ENCODE data around the gene CLPSL1.
"Not testable (repeated sequence)": the region's sequence is repeated elsewhere in the genome, so short reads cannot be mapped to it uniquely, and the experiment has no call there.

The CLPSL1 gene, protein sequence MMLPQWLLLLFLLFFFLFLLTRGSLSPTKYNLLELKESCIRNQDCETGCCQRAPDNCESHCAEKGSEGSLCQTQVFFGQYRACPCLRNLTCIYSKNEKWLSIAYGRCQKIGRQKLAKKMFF

DNA sequence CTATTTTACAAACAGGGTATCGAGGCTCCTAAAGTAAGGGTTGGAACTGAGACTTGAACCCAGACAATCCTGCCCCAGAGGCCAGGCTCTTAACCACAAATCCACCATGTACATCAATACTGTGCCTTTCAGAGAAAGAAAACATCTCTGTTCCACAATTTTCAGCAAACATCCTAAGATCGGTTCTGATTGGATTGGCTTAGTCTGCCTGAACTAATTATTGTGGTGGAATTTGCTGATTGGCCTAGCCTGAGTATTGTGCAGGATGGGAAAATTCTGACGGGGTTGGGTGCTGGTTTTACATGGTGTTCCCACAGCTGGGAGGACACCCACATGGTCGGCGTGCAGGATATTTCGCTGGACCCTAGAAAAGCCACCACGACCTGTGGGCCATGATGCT is at the start of gene CLPSL1:
Gene CLPSL1 (plus strand): TSS at position 301 of the 400 bp plus-strand sequence. CDS start 92 bp downstream, at position 393.
- DNase-seq = no peak

DNA sequence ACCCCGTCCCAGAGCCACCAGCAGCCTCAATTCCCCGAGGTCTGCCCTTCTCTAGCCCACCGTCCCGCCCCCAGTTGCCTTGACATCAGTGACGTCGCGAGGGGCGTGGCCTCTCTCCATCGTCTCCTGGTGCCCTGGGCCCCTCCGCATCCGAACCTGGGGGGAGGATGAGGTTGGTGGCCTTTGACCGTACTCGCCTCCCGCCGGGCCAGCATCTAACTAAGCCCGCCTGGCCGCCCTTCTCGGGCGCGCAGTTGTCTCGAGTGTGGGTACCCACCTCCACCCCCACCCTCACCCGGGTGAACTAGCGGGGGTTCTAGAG is 49.4 kb upstream of the CLPSL1 start:
- DNase-seq = peak; percentile 92 to 93

DNA sequence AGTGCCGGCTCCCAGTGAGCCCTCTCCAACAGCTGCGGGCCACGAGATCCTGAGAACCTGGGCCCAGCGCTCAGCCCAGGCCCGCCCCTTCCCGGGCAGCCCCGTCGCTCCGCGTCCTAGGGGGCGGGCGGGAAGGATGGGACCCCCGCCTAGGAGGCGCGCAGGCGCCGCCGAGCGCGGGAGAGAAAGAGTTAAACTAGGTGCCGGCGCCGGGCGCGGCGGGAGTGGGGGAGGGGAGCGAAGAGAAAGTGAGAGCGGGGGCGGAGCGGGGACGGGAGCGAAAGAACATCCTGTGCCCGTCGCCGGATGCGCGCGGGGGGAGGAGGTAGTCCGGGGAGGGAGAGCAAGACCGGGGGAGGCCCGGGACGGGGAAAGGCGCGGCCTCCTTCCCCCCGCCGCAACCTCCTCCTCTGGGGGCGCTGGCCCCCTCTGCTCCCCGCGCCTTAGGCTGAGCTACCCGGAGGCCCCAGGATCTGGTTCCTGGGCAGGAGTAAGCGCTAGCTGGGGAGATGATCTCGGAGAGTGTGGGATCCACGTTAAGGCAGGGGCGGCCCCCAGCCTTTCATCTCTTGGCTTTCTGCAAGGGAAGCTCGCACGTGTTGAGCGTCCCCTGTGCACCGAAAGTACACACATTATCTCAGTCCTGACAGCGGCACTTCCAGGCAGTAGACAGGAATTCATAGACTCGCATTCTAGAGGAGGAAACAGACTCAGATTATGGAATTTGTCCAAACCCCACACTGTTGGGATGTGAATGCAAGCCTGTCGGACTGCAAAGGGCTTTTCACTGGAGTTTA is 48.9 kb upstream of the CLPSL1 start:
- peak; percentile 91 to 93 for DNase-seq

DNA sequence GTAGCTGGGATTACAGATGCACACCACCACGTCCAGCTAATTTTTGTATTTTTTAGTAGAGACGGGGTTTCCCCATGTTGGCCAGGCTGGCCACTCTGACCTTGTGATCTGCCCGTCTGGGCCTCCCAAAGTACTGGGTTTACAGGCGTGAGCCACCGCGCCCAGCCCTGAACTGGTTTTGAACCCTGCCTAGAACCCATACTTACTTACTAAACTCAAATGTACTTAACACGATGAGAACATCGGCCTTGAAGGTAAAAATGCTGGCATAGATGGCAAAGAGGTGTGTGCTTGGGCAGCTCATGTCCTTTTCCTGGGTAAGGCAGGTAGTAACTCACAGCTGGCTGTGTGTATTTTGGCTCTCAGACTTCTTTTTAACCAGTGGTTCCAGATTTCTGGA is 47.2 kb upstream of the CLPSL1 start:
- DNase-seq = no peak

DNA sequence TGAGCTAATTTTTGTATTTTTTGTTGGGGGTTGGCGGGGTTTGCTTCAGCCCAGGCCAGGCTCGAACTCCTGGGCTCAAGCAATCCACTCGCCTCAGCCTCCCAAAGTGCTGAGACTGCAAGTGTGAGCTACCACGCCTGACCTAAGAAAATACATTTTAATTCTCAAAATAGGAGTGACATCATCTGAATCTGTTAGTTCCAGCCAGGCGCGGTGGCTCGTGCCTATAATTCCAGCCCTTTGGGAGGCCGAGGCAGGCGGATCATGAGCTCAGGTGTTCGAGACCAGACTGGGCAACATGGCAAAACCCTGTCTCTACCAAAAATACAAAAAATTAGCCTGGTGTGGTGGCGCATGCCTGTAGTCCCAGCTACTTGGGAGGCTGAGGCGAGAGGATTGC is 46.5 kb upstream of the CLPSL1 start:
- DNase-seq = not testable (repeated sequence)

DNA sequence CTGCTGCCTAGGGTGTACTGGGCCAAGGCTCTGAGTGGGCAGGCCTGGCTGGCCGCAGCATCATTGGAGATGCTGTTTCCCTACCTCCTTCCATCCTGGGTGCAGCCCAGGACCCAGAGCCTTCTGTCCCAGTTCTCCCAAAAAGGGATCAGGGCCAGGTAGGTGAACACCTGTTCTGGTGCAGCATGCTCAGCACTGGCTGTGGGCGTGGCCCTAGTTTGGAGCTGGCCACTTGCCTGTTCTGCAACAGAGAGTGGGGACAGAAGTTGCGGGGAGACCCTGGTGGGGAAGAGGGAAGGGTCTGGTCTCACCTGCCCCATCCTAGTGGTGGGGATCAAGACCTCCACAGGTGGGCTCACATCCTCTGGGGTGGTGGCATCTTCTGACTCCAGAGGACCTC is 45.4 kb upstream of the CLPSL1 start:
- no peak for DNase-seq

DNA sequence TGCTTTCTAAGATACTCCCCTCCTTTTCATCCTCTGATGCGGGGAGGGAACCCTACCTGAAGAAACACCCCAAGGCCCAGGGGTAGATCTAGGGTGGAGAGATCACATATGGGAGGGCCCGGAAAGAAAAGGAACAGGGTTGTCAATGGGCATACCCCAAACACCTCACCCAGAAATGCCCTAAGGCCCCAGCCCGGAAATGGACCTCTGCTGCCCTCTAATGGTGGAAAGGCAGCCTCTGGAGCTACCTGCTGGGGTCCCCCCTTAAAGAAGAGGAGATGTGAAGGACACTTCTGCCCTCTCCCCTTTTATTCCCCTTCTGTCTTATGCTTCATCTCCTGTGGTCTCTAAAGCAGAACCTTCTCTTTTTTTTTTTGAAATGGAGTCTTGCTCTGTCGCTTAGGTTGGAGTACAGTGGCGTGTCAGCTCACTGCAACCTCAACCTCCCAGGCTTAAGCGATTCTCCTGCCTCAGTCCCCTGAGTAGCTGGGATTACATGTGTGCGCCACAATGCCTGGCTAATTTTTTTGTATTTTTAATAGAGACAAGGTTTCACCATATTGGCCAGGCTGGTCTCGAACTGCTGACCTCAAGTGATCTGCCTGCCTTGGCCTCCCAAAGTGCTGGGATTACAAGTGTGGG is 44.4 kb upstream of the CLPSL1 start:
- DNase-seq = peak; percentile 81 to 89

DNA sequence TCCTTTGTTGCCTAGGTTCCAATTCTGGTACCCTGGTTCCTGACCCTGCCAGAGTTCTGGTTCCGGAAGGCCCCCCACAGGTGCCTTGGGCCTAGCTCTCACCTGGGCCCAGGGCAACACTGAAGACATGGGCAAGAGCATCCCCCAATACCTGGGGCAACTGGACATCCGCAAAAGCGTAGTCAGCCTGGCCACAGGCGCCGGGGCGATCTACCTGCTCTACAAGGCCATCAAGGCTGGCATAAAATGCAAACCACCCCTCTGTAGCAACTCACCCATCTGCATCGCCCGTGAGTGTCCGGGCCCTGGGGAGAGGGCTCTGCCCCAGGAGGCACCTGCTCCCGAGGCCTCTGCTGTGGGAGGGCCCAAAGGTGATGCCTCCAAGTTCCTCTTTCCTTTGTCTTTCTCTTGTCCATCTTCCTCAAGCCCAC is 43.8 kb upstream of the CLPSL1 start, which contains the start of gene ARMC12:
Gene ARMC12 (plus strand): TSS at position 51 of the 431 bp plus-strand sequence. CDS start 77 bp downstream, at position 128.
- no peak for DNase-seq

DNA sequence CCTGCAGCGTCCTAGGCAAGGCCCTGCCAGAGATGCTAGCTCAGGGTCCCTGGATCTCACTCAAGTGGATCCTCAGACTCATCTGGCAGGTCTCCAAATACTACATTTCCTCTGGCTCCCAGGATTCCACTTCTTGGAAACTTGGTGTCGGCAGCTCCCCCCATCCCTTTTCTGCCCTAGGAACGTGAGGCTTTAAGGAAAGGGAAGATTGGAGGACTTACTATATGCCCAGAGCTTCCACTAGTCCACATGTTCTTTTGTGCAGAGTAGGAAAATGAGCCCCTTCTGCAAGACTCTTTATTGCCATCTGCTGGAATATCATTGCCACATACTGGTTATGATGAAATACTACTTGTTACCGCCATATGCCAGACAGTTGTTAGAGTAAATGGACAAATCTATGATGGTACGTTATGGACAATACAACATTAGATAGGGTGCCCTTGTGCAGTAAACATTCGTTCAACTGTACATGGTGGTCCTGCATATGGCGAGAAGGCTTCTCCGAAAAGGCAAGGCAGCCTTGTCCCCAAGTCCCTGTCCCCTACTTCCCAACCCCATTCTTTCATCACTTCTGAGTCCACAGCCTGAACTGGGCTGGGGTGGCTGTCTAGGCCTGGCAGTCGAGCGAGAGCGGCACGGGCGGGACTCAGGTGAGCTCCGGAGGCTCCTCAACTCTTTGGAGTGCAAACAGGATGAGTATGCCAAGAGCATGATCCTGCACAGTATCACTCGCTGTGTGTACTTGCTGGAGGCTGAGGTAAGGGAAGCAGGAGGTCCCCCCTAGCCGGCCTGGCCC is 43.2 kb upstream of the CLPSL1 start:
- DNase-seq = peak; percentile 41 to 81

DNA sequence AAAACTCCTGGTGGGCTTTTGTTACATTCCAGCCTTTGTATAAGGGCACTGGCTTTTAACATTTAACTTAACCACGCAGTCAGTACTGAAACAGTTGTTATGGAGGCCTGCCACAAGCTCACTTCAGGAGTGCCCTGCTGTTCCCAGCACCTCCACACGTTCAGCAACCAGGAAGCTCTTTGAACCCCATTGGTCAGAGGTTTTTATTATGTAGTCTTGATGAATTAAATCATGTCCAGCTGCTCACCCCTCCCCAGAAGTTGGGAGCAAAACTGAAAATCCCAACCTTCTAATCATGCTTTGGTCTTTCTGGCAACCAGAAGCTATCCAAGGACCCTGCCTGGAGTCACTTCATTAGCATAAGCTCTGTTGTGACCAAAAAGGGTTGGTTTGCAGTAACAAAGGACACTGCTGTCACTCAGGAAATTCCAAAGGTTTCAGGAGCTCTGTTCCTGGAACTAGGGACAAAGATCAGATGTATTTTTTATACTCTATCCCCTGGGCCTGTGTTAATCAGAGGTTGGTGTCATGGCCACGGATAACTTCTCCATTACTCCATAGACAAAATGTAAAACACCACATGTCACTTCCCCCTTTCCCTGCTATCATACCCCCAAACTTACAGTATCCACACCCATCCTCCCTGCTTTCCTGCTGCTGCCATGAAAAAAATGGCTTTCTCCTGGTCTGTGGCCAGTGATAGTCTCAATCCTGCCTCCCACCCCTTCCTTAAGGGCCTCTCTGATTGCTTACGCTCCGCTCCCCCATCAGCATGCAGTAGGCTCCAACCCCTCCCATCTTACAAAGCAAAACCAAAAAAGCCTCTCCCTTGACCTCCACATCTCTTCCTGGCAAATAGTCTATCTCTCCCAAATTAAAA is 40.9 kb upstream of the CLPSL1 start:
- no peak for DNase-seq

DNA sequence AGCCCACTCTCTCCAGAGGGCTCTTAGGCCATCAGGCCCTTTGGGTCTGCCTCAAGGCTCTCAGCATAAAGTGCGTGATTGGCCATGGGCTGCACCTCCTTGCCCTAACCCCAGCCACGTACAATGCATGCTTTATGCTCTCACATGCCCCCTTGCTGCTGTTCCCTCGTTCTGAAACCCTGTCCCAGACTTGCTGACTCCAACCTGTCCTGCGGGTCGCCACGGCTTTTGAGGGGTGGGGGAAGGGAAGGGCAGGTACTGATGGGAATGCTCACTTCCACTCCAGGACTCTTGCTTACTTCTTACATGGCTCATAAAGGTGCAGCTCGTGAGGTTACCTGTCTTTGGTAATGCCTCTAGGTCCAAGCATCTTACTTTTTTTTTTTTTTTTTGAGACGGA is 38.0 kb upstream of the CLPSL1 start:
- DNase-seq = no peak

DNA sequence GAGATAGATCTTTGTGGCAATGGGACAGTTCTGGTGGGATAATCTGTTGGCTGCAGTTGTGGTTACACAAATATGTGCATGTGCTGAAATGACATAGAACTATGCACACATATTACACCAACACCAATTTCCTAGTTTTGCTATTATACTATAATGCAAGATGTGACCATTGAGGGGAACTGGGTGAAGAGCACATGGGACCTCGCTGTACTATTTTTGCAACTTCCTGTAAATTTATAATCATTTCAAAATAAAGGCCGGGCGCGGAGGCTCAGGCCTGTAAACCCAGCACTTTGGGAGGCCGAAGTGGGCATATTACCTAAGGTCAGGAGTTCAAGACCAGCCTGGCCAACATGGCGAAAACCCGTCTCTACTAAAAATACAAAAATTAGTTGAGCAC is 35.3 kb upstream of the CLPSL1 start:
- DNase-seq = no peak

DNA sequence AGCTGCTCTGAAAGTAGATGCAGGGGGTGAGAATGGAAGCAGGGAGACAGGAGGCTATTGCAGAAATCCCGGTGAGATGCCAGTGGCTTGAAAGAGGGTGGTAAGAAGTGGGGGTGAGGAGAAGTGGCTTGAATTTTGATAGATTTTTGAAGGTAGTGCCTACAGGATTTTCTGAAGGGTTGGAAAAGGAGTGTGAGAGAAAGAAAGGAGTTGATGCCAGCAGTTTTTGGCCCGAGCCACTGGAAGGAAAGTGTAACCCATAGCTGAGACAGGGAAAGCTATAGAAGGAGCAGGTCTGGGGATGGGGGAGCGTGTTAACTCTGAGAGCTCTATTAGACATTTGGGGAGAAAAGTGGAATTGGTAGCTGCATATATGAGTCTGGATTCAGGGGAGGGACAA is 34.3 kb upstream of the CLPSL1 start:
- no peak for DNase-seq

DNA sequence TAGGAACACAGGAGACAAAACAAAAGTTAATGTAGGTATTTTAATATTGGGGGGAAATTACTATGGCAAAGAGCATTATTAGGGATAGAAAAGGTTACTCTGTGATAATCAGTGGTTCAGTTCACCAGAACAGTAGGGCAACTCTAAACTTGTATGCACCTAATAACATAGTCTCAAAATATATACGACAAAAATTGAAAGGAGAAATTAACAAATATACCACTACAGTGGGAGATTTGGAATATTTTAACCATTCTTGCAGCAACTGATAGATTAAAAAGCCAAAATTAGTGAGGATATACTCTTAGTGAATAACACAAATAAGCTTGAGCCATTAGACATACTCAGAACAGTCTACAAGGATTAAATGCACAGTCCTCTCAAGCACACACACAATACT is 32.9 kb upstream of the CLPSL1 start:
- no peak for DNase-seq

DNA sequence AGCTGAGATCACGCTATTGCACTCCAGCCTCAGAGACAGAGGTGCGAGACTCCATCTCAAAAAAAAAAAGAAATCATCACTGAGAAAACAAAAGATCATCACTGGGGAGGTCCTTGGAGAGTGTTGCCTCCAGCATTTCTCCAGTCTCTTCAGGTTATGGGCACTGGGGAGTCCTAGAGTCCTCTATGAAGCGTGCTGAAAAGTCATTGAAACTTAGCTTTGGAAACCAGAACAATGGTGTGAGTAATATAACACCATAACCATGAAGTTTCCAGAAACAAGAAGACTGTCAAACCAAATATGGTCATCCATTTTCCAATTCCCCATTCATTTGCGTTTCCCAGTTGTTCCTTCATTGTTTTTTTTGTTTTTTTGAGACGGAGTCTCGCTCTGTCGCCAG is 30.3 kb upstream of the CLPSL1 start:
- no peak for DNase-seq

DNA sequence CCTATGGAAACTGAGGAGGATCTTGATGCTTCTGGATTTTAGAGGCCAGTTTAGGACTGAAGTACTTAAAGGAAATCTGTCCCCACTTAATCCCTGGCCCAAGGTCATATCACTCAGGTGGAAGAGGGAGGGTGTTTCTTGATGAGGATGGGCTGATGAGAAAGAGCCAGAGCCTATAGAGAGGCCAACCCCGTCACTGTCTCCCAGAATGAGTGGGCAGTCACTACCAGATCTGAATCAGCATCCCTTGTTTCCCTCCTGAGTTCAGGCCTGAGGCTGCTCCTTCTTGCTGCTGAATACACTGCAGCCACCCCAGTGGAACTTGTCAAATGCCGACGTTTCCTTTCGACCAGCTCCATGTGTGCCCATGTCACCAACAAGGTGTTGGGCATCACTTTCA is 29.2 kb upstream of the CLPSL1 start:
- DNase-seq = no peak

DNA sequence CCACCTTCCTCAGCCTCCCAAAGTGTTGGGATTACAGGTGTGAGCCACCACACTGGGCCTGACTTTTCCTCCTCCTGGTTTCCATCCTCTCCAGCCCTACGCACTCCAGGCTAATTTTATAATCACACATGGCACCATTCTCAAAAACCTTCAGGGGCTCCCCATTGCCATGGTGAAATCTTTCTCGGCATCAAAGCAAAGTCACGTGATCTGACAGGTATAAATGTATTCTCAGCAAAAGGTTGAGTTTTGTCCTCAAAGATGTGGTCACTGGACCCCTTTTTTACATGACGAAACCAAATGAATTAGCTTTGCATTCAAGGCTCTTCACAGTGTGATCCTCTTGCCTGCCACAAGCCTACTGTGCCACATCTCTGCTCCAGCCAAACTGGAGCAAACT is 28.5 kb upstream of the CLPSL1 start:
- no peak for DNase-seq

DNA sequence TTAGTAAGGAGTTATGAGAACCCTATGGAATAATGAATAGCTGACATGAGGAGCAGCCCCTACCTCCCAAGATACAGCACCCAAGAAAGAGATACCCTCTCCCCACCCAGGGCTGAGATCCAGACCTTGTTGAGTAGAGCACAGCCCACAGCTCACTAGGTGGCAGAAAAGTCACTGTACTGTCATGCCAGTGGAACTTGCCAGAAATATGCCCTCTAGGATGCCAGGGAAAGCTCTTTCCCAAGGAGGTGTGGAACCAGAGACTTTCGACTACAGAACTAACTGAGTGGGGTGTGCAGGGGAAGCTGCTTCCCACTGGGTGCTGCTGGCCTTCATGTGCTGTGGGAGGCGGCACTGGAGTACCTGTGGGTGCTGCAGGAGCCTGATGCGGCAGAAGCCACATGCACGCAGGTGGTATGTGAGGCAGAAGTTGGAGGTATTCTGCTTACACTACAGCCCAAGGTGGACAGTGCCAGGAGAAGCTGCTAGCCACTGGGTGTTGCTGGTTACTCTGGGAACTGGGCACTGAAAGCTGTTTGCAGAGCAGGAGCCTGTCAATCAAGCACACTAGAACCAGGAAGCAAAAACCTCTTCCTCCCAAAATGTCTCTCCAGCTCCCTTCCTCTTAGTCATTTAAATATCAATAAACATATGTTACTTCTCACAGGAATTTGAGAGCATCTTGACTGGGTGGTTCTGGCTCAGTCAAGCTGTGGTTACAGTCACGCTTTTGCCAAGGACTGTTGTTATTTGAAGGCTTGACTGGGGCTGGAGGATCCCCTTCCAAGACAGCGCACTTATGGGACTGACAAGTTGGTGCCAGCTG is 26.2 kb upstream of the CLPSL1 start:
- DNase-seq = no peak

DNA sequence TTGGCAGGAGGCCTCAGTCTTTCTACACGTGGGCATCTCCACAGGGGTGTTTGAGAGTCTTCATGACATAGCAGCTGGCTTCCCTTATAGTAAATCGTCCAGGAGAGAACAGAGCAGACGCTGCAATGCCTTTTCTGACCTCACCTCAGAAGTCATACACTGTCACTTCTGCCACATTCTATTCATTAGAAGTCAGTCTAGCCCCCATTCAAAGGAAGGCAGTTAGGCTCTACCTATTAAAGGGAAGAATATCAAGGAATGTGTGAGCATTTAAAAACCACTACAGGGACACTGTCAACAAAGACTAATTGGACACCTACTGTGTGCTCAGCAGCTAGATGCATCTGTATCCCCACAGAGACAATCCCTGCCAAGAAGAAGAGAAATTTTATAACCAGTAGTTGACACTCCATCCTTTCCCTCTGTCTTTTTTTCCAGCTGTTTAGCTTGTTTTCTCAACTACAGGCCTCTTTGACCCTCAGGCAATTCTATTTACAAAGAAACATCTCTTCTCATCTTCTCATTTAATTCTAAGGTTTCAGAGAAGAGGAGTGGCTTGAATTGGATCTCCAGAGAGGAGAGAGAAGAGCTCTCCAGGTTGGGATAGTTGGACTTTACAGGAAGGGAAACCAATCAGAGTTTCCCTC is 25.4 kb upstream of the CLPSL1 start:
- no peak for DNase-seq

DNA sequence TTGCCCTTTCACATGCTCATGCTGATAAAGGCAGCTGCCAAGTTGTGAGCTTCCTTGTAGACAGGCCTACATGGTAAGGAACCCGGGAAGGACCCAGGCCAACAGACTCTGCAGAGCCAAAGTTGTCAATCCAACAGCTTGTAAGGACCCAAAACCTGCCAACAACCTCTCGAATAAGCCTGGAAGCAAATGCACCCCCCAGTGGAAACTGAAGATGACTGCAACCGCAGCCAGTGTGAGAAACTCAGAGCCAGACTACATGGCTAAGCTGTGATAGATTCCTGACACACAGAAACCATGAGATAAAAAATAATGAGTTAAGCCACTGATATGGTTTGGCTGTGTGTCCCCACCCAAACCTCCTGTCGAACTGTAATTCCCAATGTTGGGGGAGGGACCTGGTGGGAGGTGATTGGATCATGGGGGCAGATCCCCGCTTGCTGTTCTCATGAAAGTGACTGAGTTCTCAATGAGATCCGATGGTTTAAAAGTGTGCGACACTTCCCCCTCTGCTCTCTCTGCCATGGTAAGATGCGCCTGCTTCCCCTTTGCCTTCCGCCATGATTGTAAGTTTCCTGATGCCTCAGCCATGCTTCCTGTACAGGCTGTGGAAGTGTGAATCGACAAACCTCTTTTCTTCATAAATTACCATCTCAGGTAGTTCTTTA is 23.2 kb upstream of the CLPSL1 start:
- DNase-seq = peak in 1 of 2 donors; percentile 24
